GM21786 (cell line): ENCODE data around the gene BUD31.
"Not testable (repeated sequence)": the region's sequence is repeated elsewhere in the genome, so short reads cannot be mapped to it uniquely, and the experiment has no call there.

Source experiments
- ATAC-seq: cut with Tn5 transposase; IDR thresholded peaks from one replicate; pipeline ENCODE4 v1.9.1; 2021; ENCODE audit not compliant: unreplicated experiment

The BUD31 gene

DNA sequence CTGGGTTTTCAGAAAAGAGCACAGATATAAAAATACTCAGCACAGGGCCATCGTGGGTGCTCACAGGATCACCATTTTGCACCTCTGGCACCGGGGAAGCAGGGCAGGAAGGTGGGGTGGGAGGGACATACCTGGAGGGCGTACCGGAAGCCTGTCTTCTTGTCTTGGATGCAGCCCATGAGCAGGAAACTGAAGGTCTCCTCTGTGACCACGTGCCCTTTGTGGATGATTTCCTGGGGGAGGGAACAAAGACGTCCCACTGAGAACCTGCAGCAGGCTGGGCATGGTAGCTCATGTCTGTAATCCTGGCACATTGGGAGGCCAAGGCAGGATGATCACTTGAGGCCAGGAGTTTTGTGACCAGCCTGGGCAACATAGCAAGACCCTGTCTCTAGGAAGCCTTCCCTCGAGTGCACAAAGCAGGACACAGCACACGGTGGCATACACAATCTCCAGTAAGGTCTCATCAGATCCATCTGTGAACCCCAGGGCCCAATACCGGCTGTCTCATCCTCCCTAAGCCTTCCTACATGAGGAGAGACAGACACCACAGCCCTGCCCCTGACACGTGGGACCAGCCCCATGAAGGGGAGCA is 20.3 kb downstream of the BUD31 start:
- ATAC-seq, result no peak

DNA sequence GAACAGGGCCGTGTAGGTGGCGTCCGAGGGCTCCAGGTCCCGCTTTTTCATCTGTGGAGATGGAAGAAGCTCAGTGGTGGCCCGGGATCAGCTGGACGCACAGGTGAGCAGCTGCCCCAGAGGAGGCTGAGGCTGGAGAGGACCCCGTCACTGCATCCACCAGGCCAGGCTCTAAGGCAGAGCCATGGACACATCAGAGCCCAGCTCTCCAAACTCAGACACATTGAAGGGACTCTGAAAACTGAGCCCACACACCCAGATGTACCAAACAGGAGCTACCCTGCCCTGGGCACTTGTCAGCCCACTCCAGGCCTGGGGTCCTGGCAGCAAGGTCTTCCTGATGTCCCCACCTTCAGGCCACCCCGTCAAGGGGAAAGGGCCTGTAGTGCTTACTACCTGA is 21.0 kb downstream of the BUD31 start:
- ATAC-seq, result no peak

GRCh38 chr7:99431756-99432540 is 23.2 kb downstream of the BUD31 start:
- ATAC-seq, result not testable (repeated sequence)

- ATAC-seq, result no peak
Observed at GRCh38 chr7:99433158-99433557, 24.4 kb downstream of the BUD31 start.

- ATAC-seq, result peak; percentile 4
Observed at GRCh38 chr7:99437946-99438572, 29.3 kb downstream of the BUD31 start.

GRCh38 chr7:99438573-99439480 is 30.1 kb downstream of the BUD31 start, which contains the start of the genes CPSF4 and PTCD1:
CPSF4 (plus strand) TSS chr7:99438943; CDS start chr7:99439083, 140 bp downstream.
PTCD1 (minus strand) TSS chr7:99438798; CDS start chr7:99435242, 3,556 bp downstream.
- peak; percentile 90 for ATAC-seq

- no peak for ATAC-seq
Observed at GRCh38 chr7:99440195-99440594, 31.4 kb downstream of the BUD31 start.

GRCh38 chr7:99446096-99446495 is 37.3 kb downstream of the BUD31 start:
- ATAC-seq, result no peak

- ATAC-seq, result no peak
Observed at GRCh38 chr7:99447943-99448342, 39.2 kb downstream of the BUD31 start.

DNA sequence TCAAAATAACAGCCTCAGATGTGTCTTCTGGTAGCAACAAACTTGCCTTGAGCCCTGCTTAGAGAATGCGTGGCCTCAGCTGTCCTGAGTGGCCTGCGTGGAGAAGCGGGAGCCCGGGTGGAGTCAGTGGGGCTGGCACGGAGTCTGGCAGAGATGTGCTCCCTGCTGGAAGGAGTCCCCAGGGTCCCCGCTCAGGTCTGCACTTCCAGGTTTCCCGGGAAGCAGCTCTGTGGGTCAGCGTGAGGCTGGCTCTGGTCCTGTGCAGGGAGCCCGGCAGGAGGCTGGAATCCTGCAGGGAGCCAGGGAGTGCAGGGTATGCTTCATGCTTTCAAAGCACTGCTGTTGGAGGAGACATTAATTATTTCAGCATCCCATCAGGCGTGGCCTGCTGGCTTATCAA is 40.1 kb downstream of the BUD31 start:
- ATAC-seq, result no peak

GRCh38 chr7:99449326-99449725 is 40.6 kb downstream of the BUD31 start:
- no peak for ATAC-seq

DNA sequence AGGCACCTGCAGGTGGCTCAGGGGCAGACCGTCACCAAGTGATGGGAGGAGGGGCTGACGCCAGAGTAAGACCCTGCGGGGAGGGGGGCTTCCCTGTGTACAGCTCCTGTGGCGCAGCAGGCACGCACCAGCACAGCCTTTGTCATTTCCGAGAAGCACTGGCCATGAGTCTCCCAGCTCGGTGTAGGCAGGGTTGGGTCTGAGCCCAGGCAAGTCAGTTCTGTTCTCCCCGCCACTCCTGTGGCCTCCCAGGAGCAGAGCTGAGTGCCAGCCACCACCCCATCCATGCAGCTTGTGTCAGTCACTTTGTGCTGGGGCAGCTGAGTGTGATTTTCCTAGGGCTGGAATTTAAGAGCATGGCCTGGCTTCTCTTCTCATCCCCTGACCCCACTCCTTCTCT is 43.2 kb downstream of the BUD31 start:
- no peak for ATAC-seq

DNA sequence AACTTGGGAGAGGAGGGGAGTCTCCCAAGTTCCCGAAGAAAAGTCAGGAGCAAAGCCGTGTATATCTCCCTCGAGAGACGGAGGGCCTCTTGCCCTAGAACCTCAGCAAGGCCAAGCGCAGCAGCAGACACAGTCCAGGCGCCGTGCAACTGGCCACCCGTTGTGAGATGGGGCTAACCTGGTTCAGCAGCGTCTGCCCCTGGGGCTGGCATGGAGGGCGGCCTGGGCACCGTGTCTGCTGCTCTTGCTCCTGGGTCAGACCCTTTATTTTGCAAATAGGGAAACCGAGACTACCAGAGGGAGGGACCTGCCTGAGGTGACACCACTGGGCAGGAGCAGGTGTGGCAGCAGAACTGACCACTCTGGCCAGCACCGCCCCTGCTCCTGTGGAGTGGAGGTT is 43.8 kb downstream of the BUD31 start:
- ATAC-seq, result no peak

DNA sequence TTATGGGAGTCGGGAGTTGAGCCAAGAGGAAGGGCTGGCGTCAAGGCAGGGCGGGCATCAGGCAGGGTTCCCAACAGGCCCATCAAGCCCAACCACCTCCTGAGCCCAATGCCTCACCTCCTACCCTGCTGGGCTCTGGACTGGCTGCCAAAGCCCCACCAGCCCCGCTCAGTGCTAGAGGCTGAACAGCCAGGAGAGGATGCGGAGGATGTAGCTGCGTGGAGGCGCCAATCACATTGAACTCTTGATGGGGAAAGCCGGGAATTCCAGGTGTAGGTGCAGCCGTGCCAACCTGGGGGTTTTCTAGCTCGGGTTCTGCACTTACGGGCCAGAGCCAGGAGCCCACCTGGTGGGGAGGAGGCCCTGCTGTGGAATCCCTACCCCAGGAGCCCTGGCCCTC is 44.3 kb downstream of the BUD31 start:
- ATAC-seq, result no peak

DNA sequence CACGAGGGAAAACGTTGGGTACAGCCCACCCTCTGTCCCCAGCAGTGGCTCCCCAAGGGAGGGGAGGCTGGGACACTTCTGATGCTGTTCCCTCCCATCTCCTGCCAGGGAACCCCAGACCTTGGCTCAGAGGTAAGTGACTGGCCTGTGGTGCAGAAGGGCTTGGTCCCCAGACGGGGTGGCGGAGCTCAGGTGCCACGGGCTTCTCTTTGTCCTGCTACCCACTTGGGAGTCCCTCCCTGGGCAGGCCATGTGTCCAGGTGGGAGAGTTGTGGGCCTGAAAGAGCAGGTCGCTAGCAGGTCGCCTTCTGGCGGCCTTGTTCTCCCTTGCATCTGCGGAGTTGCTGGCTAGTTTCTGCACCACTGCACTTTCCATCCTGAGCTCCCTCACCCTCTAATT is 47.1 kb downstream of the BUD31 start:
- ATAC-seq, result no peak

GRCh38 chr7:99456288-99456687 is 47.5 kb downstream of the BUD31 start:
- ATAC-seq, result no peak

DNA sequence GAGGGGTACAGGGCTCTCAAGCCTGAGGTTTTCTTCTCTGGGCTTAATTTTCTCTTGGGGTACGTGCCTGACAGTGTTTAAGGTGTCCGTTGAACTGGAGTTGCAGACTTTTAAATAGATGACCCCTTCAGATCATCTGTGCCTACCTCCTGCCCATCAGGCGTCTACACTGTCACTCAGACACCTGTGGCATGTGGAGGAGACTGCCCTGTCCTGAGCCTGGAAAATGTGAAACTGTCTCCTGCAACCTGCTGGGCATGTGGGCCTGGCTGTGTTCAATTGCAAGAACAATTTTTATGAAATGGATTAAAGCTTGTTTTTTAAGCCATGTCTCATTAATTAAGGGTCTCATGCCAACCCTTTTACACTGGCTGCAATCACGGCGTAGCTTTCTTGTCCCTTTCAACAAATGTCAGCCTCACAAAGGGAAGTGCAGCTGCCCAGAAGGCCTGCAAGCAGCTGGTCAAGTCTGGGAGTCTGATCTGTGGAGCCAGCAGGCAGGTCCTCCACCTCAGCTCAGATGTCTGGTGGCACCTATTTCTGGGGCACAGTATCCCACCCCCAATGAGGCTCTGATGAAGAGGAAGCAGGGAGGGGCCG is 48.4 kb downstream of the BUD31 start:
- ATAC-seq, result no peak

DNA sequence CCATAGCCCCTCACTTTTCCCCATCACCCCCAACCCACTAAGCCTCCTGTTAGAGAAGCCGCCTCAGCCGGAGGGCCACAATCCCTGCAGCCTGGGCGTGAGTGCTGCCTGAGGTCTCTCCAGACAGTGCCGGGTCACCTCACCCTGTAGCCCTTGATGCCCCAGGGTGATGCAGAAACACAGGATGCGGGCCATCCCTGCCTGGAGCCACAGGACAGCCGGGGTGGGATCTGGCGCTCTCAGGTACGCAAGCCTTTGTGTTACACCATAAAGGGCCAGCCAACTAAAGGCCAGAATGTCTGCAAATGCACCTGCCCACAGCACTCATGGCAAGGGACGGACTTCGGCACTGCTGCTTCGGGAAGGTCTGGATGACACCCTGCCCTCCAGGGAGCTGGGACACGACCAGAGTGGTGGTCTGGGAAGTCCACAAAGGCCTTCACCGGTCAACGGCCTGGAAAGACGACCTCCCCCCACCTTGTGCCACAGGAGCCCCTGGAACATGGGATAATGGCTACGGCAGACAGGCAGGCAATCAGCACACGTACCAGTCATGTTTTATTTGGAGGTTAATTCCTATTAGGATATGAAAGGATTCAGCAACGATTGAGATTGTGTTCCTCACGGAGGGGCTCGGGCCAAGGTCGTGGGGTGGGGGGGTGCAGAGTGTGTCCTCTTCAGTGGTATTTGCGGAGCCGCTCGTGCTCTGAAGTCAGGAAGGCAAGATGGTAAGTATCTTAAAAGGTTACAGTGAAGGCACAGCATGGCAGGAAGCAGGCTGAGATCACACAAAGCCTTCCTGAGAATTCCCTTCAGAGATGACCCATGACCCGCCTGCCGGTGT is 49.1 kb downstream of the BUD31 start:
- no peak for ATAC-seq

DNA sequence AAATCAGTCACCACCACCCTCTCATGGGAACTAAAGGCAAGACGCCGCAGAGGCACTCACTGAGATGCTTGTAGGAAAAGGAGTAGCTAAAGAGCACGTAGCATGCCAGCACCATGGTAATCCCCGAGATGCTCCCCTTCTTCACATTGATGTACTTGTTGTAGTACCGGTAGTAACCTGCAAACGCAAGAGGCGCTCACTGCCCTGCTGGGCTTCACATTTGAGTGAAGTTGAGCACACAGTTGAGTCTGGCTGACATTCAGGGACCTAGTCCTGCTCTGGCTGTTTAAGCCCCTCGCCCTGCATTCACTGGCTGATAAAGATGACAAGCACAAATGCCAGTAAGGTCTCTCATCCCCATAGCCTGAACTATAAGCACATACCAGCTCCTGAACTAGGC is 50.3 kb downstream of the BUD31 start:
- no peak for ATAC-seq

DNA sequence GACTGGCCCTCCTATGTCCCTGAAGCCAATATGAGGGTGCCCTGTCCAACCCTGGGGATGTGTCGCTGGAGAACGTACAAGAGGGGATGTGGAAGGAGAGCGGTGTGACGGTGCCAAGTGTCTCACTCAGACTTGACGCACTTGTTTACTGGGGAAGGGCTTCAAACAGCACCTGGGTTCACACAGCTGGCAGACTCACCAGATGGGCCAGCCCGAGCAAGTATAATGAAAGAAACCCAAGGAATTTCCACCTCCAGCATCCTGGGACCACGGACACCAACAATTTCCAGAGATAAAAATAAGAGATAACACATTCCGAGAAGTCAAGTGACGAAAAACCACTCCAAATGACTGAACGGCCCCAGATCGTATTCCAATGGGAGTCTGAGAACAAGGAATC is 51.9 kb downstream of the BUD31 start:
- no peak for ATAC-seq
